ENCODE data around the gene FBXO45. TPM values are rescaled to one million over a fixed set of nuclear protein-coding genes. Genes with fewer than 3 reads are reported as not detected.

FBXO45 gene
- total and polyA plus RNA-seq, 10 of the 15 experiments (the other 5 are each of a cell fraction or from before 2014, with no cell fraction given) = 4.0 to 17.3 (median 11.8) TPM

GRCh38 chr3:196624067-196624790 lies 55.8 kb downstream of the FBXO45 start (continued):
- TF ChIP-seq, protein P1, sequence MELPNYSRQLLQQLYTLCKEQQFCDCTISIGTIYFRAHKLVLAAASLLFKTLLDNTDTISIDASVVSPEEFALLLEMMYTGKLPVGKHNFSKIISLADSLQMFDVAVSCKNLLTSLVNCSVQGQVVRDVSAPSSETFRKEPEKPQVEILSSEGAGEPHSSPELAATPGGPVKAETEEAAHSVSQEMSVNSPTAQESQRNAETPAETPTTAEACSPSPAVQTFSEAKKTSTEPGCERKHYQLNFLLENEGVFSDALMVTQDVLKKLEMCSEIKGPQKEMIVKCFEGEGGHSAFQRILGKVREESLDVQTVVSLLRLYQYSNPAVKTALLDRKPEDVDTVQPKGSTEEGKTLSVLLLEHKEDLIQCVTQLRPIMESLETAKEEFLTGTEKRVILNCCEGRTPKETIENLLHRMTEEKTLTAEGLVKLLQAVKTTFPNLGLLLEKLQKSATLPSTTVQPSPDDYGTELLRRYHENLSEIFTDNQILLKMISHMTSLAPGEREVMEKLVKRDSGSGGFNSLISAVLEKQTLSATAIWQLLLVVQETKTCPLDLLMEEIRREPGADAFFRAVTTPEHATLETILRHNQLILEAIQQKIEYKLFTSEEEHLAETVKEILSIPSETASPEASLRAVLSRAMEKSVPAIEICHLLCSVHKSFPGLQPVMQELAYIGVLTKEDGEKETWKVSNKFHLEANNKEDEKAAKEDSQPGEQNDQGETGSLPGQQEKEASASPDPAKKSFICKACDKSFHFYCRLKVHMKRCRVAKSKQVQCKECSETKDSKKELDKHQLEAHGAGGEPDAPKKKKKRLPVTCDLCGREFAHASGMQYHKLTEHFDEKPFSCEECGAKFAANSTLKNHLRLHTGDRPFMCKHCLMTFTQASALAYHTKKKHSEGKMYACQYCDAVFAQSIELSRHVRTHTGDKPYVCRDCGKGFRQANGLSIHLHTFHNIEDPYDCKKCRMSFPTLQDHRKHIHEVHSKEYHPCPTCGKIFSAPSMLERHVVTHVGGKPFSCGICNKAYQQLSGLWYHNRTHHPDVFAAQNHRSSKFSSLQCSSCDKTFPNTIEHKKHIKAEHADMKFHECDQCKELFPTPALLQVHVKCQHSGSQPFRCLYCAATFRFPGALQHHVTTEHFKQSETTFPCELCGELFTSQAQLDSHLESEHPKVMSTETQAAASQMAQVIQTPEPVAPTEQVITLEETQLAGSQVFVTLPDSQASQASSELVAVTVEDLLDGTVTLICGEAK (IDR thresholded peaks at IDR 0.05; ENCODE audit: borderline replicate concordance) = peak; percentile 45; the same call in 1 of the 2 replicates
- peak; percentile 82 for TF ChIP-seq CREM (IDR thresholded peaks at IDR 0.05; ENCODE audit: low read depth)
- TF ChIP-seq SREBF1 (IDR thresholded peaks at IDR 0.05; ENCODE audit: low read length) = no peak
- no peak for TF ChIP-seq PRDM15 (CRISPR knock-in tag; IDR thresholded peaks at IDR 0.05)
- no peak for TF ChIP-seq STAT3 (IDR thresholded peaks at IDR 0.05; ENCODE audit: low read depth, low read length)
- 0 out of 2 replicates have a peak, but pooled peaks have one; percentile 39 for TF ChIP-seq PML (IDR thresholded peaks at IDR 0.05; ENCODE audit: low read length)
- no peak for TF ChIP-seq NR2C2 (IDR thresholded peaks at IDR 0.05; ENCODE audit: borderline replicate concordance, control insufficient read depth, insufficient read length, low read depth)
- no peak for TF ChIP-seq FOXK2 (IDR thresholded peaks at IDR 0.05)
- TF ChIP-seq POU2F2 (IDR thresholded peaks at IDR 0.05; ENCODE audit: borderline replicate concordance, low read depth, low read length) = 0 out of 3 replicates have a peak, but pooled peaks have one; percentile 65
- no peak for TF ChIP-seq STAT1 (conservative IDR thresholded peaks at IDR 0.05)
- TF ChIP-seq, protein P2, sequence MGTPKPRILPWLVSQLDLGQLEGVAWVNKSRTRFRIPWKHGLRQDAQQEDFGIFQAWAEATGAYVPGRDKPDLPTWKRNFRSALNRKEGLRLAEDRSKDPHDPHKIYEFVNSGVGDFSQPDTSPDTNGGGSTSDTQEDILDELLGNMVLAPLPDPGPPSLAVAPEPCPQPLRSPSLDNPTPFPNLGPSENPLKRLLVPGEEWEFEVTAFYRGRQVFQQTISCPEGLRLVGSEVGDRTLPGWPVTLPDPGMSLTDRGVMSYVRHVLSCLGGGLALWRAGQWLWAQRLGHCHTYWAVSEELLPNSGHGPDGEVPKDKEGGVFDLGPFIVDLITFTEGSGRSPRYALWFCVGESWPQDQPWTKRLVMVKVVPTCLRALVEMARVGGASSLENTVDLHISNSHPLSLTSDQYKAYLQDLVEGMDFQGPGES (IDR thresholded peaks at IDR 0.05) = no peak
- TF ChIP-seq CBX3 (IDR thresholded peaks at IDR 0.05; ENCODE audit: borderline replicate concordance, low read depth) = no peak
- TF ChIP-seq MEF2B (IDR thresholded peaks at IDR 0.05; ENCODE audit: partially characterized antibody, poor library complexity, severe bottlenecking) = peak; percentile 58
- no peak for TF ChIP-seq EGR1 (IDR thresholded peaks at IDR 0.05; ENCODE audit: borderline replicate concordance in 1 of 2, low read depth in 2 of 2, low read length in 2 of 2)
- TF ChIP-seq NBN (IDR thresholded peaks at IDR 0.05) = no peak
- no peak for TF ChIP-seq KLF5 (IDR thresholded peaks at IDR 0.05; ENCODE audit: partially characterized antibody)
- TF ChIP-seq JUNB (IDR thresholded peaks at IDR 0.05) = peak; percentile 75
- no peak for TF ChIP-seq TCF3 (IDR thresholded peaks at IDR 0.05; ENCODE audit: borderline replicate concordance, insufficient read depth, low read depth, low read length)
- TF ChIP-seq, protein P3, sequence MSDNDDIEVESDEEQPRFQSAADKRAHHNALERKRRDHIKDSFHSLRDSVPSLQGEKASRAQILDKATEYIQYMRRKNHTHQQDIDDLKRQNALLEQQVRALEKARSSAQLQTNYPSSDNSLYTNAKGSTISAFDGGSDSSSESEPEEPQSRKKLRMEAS (IDR thresholded peaks at IDR 0.05; ENCODE audit: low read depth, low read length) = peak; percentile 23; the same call in 1 of the 2 replicates
- no peak for TF ChIP-seq NRF1 (conservative IDR thresholded peaks at IDR 0.05; ENCODE audit: low read depth, low read length)
- TF ChIP-seq NFYA (IDR thresholded peaks at IDR 0.05; ENCODE audit: borderline replicate concordance, low read depth, low read length) = no peak
- TF ChIP-seq GATAD2B (conservative IDR thresholded peaks at IDR 0.05; ENCODE audit: low read depth) = no peak
